ENCODE results near the gene GORASP1. TPM values are rescaled to one million over a fixed set of nuclear protein-coding genes. Genes with fewer than 3 reads are reported as not detected.
"Not testable (repeated sequence)": the region's sequence is repeated elsewhere in the genome, so short reads cannot be mapped to it uniquely, and the experiment has no call there.

Gene GORASP1
- total RNA-seq, 1 donor from 2014 or later, result 84.3 TPM

GRCh38 chr3:39065197-39065596 is 42.2 kb downstream of the GORASP1 start:
- no peak for DNase-seq (ENCODE audit: low spot score)

DNA sequence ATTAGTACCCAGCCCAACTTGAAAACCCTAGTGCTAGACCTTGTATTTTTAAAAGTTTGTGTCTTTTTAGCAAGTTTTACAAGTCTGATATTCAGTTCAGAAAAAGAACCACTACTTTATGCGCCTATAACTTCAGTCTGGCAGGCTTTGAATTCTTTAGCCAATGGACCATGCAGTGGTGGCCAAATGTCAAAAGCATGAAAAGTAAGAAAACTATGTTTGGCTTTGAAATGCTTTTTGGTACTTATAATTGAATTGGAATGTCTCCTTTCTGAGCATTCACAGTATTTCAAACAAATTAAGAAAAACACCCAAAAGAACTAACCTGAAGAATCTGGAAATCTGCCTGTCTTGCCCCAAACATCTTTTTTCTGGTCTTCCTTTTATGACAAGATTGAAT is 42.8 kb downstream of the GORASP1 start:
- DNase-seq (ENCODE audit: low spot score), result no peak

- DNase-seq (ENCODE audit: low spot score), result no peak
Observed at GRCh38 chr3:39063143-39063542, 44.3 kb downstream of the GORASP1 start.

GRCh38 chr3:39062180-39062579 is 45.2 kb downstream of the GORASP1 start:
- peak; percentile 48 for DNase-seq (ENCODE audit: low spot score)

- DNase-seq (ENCODE audit: low spot score), result not testable (repeated sequence)
Observed at GRCh38 chr3:39061228-39061627, 46.2 kb downstream of the GORASP1 start.

GRCh38 chr3:39056151-39056550 is 51.3 kb downstream of the GORASP1 start:
- no peak for DNase-seq (ENCODE audit: low spot score)

DNA sequence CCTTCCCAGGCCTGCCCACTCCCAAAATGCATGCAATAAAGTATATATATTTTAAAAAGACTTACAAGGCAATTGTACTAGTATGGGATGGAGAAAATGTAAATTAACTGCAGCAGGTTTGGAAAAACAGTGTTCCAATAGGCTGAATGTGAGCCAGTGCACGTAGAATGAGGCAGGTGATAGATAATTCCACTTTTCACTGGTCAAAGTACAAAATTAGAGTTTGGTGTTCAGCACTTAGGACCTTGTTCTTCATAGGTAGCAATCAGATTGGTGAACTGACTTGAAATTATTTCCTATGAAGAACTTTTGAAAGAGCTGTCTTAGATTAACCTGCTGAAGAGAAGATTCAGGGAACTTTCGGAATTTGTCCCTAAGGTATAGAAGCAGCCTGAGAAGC is 53.7 kb downstream of the GORASP1 start:
- DNase-seq (ENCODE audit: low spot score), result no peak

DNA sequence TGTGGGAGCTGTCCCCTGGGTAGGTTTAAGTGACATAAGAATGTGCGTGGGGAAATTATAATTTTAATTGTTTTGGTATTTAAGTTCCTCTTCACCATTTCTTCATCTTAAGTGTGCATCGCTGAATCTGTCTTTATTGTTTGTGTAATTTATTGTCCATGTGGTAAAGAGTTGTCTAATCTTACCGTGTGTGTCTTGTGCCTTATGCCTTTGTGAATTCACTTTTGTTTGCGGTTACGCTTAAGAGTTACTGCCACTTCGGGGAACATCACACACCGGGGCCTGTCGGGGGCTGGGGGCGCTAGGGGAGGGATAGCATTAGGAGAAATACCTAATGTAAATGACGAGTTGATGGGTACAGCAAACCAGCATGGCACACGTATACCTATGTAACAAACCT is 54.8 kb downstream of the GORASP1 start:
- DNase-seq (ENCODE audit: low spot score), result no peak

- DNase-seq (ENCODE audit: low spot score), result peak; percentile 94
Observed at GRCh38 chr3:39051649-39052561, 55.5 kb downstream of the GORASP1 start, which contains the start of the genes SCN11A and WDR48. Gene SCN11A, minus strand, starts transcription at chr3:39051944. Its CDS starts 101,582 bp downstream, at chr3:38950362. Gene WDR48, plus strand, starts transcription at chr3:39052016. Its CDS starts 10 bp downstream, at chr3:39052026.

- DNase-seq (ENCODE audit: low spot score), result no peak
Observed at GRCh38 chr3:39050029-39050428, 57.4 kb downstream of the GORASP1 start.

Other genes starting within 250 kb of the GORASP1 start
- gene SCN11A, start 55.7 kb downstream of the GORASP1 start, total RNA-seq, result 0.09 TPM
- gene WDR48, start 55.6 kb downstream of the GORASP1 start, total RNA-seq, result 45.6 TPM
- 13.4 TPM for gene TTC21A, start 53 bp upstream of the GORASP1 start, total RNA-seq
- 21.7 TPM for gene CSRNP1, start 46.0 kb upstream of the GORASP1 start, total RNA-seq
- 0.09 TPM for gene XIRP1, start 85.0 kb upstream of the GORASP1 start, total RNA-seq
- 22.6 TPM for gene CX3CR1, start 172.4 kb upstream of the GORASP1 start, total RNA-seq
- gene CCR8, start 222.1 kb upstream of the GORASP1 start, total RNA-seq, result not detected

Data from mucosa of gallbladder (tissue), 1 donor.